ENCODE results near the gene ALDH1A2. TPM values are rescaled to one million over a fixed set of nuclear protein-coding genes. Genes with fewer than 3 reads are reported as not detected.

The ALDH1A2 gene
- total RNA-seq, 1 donor from 2014 or later: 30.8 TPM

DNA sequence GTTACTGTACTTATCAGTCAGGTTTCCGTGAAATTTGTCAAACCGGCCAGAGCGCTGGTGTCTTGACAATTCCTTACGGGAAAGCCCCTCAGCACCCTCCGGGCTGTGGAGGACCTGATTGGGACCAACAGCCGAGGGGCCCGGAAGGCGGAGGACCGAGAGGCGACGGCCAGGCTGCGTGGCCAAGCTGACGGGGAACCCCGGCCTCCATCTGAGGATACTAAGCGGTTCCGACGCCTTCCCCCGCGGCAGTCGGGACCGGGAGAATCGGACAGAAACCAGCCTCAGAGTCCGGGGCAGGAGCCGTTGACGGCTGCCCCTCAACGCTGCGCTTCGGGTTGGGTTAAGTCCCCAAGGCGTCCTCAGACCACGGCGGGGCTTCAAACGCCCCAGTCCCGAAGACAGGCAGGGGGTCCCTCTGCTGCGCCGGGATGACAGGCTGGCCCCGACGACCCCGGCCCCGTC is 499 bp downstream of the ALDH1A2 start:
- H3K4me3 ChIP-seq: peak overlapping the region; percentile 60
- peaks cover 7% of the 10 kb centered on the region for H3K9me3 Mint-ChIP-seq

GRCh38 chr15:58064082-58064979 is 1.2 kb downstream of the ALDH1A2 start:
- peak overlapping the region; percentile 99 for H2AFZ ChIP-seq (replicated peaks)
- TF ChIP-seq EZH2 (IDR thresholded peaks at IDR 0.05) (no peak), CTCF (IDR thresholded peaks at IDR 0.05) (no peak), EZH2phosphoT487 (IDR thresholded peaks at IDR 0.05) (no peak)
- H3K27ac ChIP-seq: no peak overlapping the region
- no peaks in the 10 kb centered on the region for H3K36me3 Mint-ChIP-seq
- no peaks in the 10 kb centered on the region for H4K20me1 ChIP-seq (ENCODE audit: low read depth)
- H3K4me2 ChIP-seq: peak overlapping the region; percentile 89
- peaks cover 33% of the 10 kb centered on the region for H3K4me1 ChIP-seq
- no peak overlapping the region for H3K9ac ChIP-seq
- peak overlapping the region; percentile 24 for H3K4me3 Mint-ChIP-seq
- no peaks in the 10 kb centered on the region for H3K36me3 ChIP-seq
- DNase-seq (ENCODE audit: low spot score): peak; percentile 40
- H3K27me3 ChIP-seq: peaks cover 81% of the 10 kb centered on the region
- peaks cover 4% of the 10 kb centered on the region for H3K4me1 Mint-ChIP-seq
- no peaks in the 10 kb centered on the region for H3K9me3 ChIP-seq (ENCODE audit: low read depth)
- H3K27me3 Mint-ChIP-seq (ENCODE audit: insufficient read depth, low read depth): peaks cover 53% of the 10 kb centered on the region
- no peak overlapping the region for H3K27ac Mint-ChIP-seq
- H3K4me3 ChIP-seq: peak overlapping the region; percentile 60
- peaks cover 49% of the 10 kb centered on the region for H3K79me2 ChIP-seq (ENCODE audit: low read depth)
- peaks cover 18% of the 10 kb centered on the region for H3F3A ChIP-seq (ENCODE audit: low read depth)
- peaks cover 7% of the 10 kb centered on the region for H3K9me3 Mint-ChIP-seq

More for the DNA sequence above, 499 bp downstream of the ALDH1A2 start:
- Mint-ChIP-seq H3K27ac (no peak overlapping the region), H3K4me1 (peaks cover 4% of the 10 kb centered on the region), H3K36me3 (no peaks in the 10 kb centered on the region), H3K4me3 (no peak overlapping the region), H3K27me3 (ENCODE audit: insufficient read depth, low read depth) (peaks cover 55% of the 10 kb centered on the region)
- Histone ChIP-seq H3K27me3 (peaks cover 81% of the 10 kb centered on the region), H3K9ac (no peak overlapping the region), H3K4me1 (peaks cover 32% of the 10 kb centered on the region), H3K79me2 (ENCODE audit: low read depth) (peaks cover 42% of the 10 kb centered on the region), H3K27ac (no peak overlapping the region), H3K9me3 (ENCODE audit: low read depth) (no peaks in the 10 kb centered on the region), H3F3A (ENCODE audit: low read depth) (peaks cover 18% of the 10 kb centered on the region), H3K4me2 (peak overlapping the region; percentile 89), H2AFZ (replicated peaks) (peak overlapping the region; percentile 99), H3K36me3 (no peaks in the 10 kb centered on the region), H4K20me1 (ENCODE audit: low read depth) (no peaks in the 10 kb centered on the region)
- TF ChIP-seq CTCF (IDR thresholded peaks at IDR 0.05) (no peak), EZH2phosphoT487 (IDR thresholded peaks at IDR 0.05) (peak; percentile 59), EZH2 (IDR thresholded peaks at IDR 0.05) (peak; percentile 68)
- DNase-seq (ENCODE audit: low spot score): peak; percentile 74

- H3F3A ChIP-seq (ENCODE audit: low read depth): peaks cover 18% of the 10 kb centered on the region
- H3K4me3 Mint-ChIP-seq: no peak overlapping the region
These were observed 1.9 kb downstream of the ALDH1A2 start for GRCh38 chr15:58063614-58064013.

More at GRCh38 chr15:58063614-58064013, 1.9 kb downstream of the ALDH1A2 start:
- Mint-ChIP-seq H3K36me3 (no peaks in the 10 kb centered on the region), H3K27ac (no peak overlapping the region), H3K4me1 (peaks cover 4% of the 10 kb centered on the region), H3K27me3 (ENCODE audit: insufficient read depth, low read depth) (peaks cover 53% of the 10 kb centered on the region), H3K9me3 (peaks cover 7% of the 10 kb centered on the region)
- Histone ChIP-seq H4K20me1 (ENCODE audit: low read depth) (no peaks in the 10 kb centered on the region), H3K27ac (no peak overlapping the region), H3K79me2 (ENCODE audit: low read depth) (peaks cover 56% of the 10 kb centered on the region), H3K4me2 (peak overlapping the region; percentile 89), H3K9me3 (ENCODE audit: low read depth) (no peaks in the 10 kb centered on the region), H3K4me1 (peaks cover 40% of the 10 kb centered on the region), H3K27me3 (peaks cover 81% of the 10 kb centered on the region), H3K9ac (no peak overlapping the region), H3K4me3 (peak overlapping the region; percentile 60), H3K36me3 (no peaks in the 10 kb centered on the region), H2AFZ (replicated peaks) (no peak overlapping the region)
- no peak for DNase-seq (ENCODE audit: low spot score)
- no peak for TF ChIP-seq EZH2 (IDR thresholded peaks at IDR 0.05)
- no peak for TF ChIP-seq CTCF (IDR thresholded peaks at IDR 0.05)
- no peak for TF ChIP-seq EZH2phosphoT487 (IDR thresholded peaks at IDR 0.05)
